ENCODE results near the gene JSRP1. TPM values are rescaled to one million over a fixed set of nuclear protein-coding genes. Genes with fewer than 3 reads are reported as not detected.

The JSRP1 gene
- total RNA-seq, result 0.72 TPM in 1 of 2 replicates, not detected in the other

GRCh38 chr19:2255982-2256685 is at the start of gene JSRP1:
TSS of gene JSRP1 (minus strand) at chr19:2256417. CDS start at chr19:2255314, 1,103 bp downstream.
- no peak within 1 kb of the TSS for H2AFZ ChIP-seq (ENCODE audit: low read length)
- no peak for TF ChIP-seq CTCF (IDR thresholded peaks at IDR 0.05; ENCODE audit: extremely low read depth, low read depth, low read length)
- peak; percentile 69 for DNase-seq (ENCODE audit: insufficient read length, low spot score, missing footprints)

GRCh38 chr19:2305452-2306280 is 49.4 kb upstream of the JSRP1 start:
- H3K27me3 ChIP-seq (ENCODE audit: insufficient read depth, low read length), result peaks cover 51% of the 10 kb centered on the region
- H4K20me1 ChIP-seq (ENCODE audit: insufficient read depth, low read length), result peaks cover 17% of the 10 kb centered on the region
- no peak for TF ChIP-seq CTCF (IDR thresholded peaks at IDR 0.05; ENCODE audit: extremely low read depth, low read depth, low read length)
- H3K4me2 ChIP-seq (ENCODE audit: insufficient read depth, low read length), result no peak overlapping the region
- H3K27ac ChIP-seq (ENCODE audit: low read depth, low read length), result no peak overlapping the region
- H3K79me2 ChIP-seq (ENCODE audit: insufficient read depth, low read length), result no peaks in the 10 kb centered on the region
- H2AFZ ChIP-seq (ENCODE audit: low read length), result no peak overlapping the region
- peaks cover 8% of the 10 kb centered on the region for H3K4me1 ChIP-seq (ENCODE audit: insufficient read depth, low read length)
- H3K36me3 ChIP-seq (ENCODE audit: insufficient read depth, low read length), result no peaks in the 10 kb centered on the region
- no peak overlapping the region for H3K4me3 ChIP-seq (ENCODE audit: insufficient read depth, low read length)
- peak; percentile 85 for DNase-seq (ENCODE audit: insufficient read length, low spot score, missing footprints)
- no peaks in the 10 kb centered on the region for H3K9me3 ChIP-seq (ENCODE audit: low read depth, low read length)

More at GRCh38 chr19:2255982-2256685, at the start of gene JSRP1:
- Histone ChIP-seq H3K36me3 (ENCODE audit: insufficient read depth, low read length) (no peaks in the 10 kb centered on the region), H3K9me3 (ENCODE audit: low read depth, low read length) (no peaks in the 10 kb centered on the region), H3K4me2 (ENCODE audit: insufficient read depth, low read length) (no peak within 1 kb of the TSS), H3K27ac (ENCODE audit: low read depth, low read length) (no peak within 1 kb of the TSS), H3K4me1 (ENCODE audit: insufficient read depth, low read length) (peaks cover 5% of the 10 kb centered on the region), H3K79me2 (ENCODE audit: insufficient read depth, low read length) (no peaks in the 10 kb centered on the region), H3K4me3 (ENCODE audit: insufficient read depth, low read length) (no peak within 1 kb of the TSS), H4K20me1 (ENCODE audit: insufficient read depth, low read length) (no peaks in the 10 kb centered on the region), H3K27me3 (ENCODE audit: insufficient read depth, low read length) (peaks cover 32% of the 10 kb centered on the region)

- no peak for TF ChIP-seq CTCF (IDR thresholded peaks at IDR 0.05; ENCODE audit: extremely low read depth, low read depth, low read length)
- no peaks in the 10 kb centered on the region for H3K79me2 ChIP-seq (ENCODE audit: insufficient read depth, low read length)
- peaks cover 14% of the 10 kb centered on the region for H4K20me1 ChIP-seq (ENCODE audit: insufficient read depth, low read length)
- no peaks in the 10 kb centered on the region for H3K9me3 ChIP-seq (ENCODE audit: low read depth, low read length)
- H3K4me2 ChIP-seq (ENCODE audit: insufficient read depth, low read length), result no peak overlapping the region
- H3K4me1 ChIP-seq (ENCODE audit: insufficient read depth, low read length), result no peaks in the 10 kb centered on the region
- H3K4me3 ChIP-seq (ENCODE audit: insufficient read depth, low read length), result no peak overlapping the region
- H3K27ac ChIP-seq (ENCODE audit: low read depth, low read length), result no peak overlapping the region
- peaks cover 39% of the 10 kb centered on the region for H3K27me3 ChIP-seq (ENCODE audit: insufficient read depth, low read length)
- peak; percentile 76 for DNase-seq (ENCODE audit: insufficient read length, low spot score, missing footprints)
- H3K36me3 ChIP-seq (ENCODE audit: insufficient read depth, low read length), result no peaks in the 10 kb centered on the region
- no peak overlapping the region for H2AFZ ChIP-seq (ENCODE audit: low read length)
Observed at GRCh38 chr19:2303211-2303798, 47.1 kb upstream of the JSRP1 start.
